ENCODE measurements around the gene KCNK2. TPM values are rescaled to one million over a fixed set of nuclear protein-coding genes. Genes with fewer than 3 reads are reported as not detected.

The KCNK2 gene
- total RNA-seq, 4 donors from 2014 or later, result 0.32 to 0.41 TPM; not detected in 2

DNA sequence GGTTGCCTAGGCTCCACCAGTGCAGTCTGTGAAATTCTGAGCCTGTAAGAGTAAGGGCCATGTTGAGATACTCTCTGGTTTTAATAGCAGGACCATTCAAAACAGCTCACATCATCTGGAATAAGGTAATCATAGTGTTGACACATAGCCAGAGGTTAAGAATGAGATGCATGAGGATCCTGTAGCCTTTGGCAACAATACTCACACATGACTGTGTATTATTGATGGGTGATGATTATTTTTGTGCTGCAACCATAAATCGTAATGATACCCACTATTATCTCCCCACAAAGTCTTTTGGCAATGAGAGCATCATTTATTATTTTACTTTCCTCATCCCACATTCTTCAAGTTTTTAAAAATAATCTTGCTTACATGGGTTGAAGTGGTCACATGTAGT lies 35.5 kb downstream of the KCNK2 start:
- intact Hi-C loops (cut with DNase I; ENCODE audit: low total_unique reads), result no loop called here
- in situ Hi-C loops (cut with MboI; ENCODE audit: low pct_ligation_motif_present in 1 of 4, low pct_unique_long_range_greater_than_20kb in 1 of 4, low sequenced_read_pairs in 3 of 4), result no loop called here
- H3K36me3 ChIP-seq, result no peaks in the 10 kb centered on the region
- H3K9me3 ChIP-seq, result no peaks in the 10 kb centered on the region
- TF ChIP-seq, protein P1, sequence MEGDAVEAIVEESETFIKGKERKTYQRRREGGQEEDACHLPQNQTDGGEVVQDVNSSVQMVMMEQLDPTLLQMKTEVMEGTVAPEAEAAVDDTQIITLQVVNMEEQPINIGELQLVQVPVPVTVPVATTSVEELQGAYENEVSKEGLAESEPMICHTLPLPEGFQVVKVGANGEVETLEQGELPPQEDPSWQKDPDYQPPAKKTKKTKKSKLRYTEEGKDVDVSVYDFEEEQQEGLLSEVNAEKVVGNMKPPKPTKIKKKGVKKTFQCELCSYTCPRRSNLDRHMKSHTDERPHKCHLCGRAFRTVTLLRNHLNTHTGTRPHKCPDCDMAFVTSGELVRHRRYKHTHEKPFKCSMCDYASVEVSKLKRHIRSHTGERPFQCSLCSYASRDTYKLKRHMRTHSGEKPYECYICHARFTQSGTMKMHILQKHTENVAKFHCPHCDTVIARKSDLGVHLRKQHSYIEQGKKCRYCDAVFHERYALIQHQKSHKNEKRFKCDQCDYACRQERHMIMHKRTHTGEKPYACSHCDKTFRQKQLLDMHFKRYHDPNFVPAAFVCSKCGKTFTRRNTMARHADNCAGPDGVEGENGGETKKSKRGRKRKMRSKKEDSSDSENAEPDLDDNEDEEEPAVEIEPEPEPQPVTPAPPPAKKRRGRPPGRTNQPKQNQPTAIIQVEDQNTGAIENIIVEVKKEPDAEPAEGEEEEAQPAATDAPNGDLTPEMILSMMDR (IDR thresholded peaks at IDR 0.05), result no peak
- no peak for TF ChIP-seq EP300 (IDR thresholded peaks at IDR 0.05; ENCODE audit: low read depth)
- no peak for TF ChIP-seq POLR2A (IDR thresholded peaks at IDR 0.05)
- no peak for TF ChIP-seq POLR2AphosphoS5 (IDR thresholded peaks at IDR 0.05)
- WGBS, 2 donors (ENCODE audit: low coverage in 1 of 2), result 61 to 67% methylated on average over 1 of the region's 1 CpG
- no peak overlapping the region for H3K4me3 ChIP-seq
- H3K27ac ChIP-seq, result no peak overlapping the region
- H3K27me3 ChIP-seq, result no peaks in the 10 kb centered on the region
- DNase-seq, result no peak
- no peaks in the 10 kb centered on the region for H3K4me1 ChIP-seq

DNA sequence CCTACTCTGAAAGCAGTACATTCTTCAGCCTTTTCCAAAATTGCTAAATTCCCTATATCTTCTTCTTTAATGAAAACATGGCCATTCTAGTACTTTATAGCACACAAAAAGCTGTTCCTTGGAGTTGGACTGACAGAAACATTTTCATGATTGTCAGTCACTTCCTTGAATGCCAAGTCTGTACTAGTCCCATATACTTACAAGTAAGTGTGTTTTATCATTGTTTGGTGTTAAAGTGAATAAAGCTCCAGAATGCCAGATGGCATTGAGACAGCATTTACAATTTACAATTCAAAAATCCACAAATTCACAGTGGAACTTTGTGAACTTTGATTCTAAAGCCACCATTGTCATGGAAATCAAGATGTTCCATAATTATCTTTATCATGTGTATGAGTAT lies 36.5 kb downstream of the KCNK2 start:
- TF ChIP-seq EP300 (IDR thresholded peaks at IDR 0.05; ENCODE audit: low read depth) (no peak), POLR2AphosphoS5 (IDR thresholded peaks at IDR 0.05) (no peak), POLR2A (IDR thresholded peaks at IDR 0.05) (no peak)
- TF ChIP-seq, protein P1 (IDR thresholded peaks at IDR 0.05), result no peak
- in situ Hi-C loops (cut with MboI; ENCODE audit: low pct_ligation_motif_present in 1 of 4, low pct_unique_long_range_greater_than_20kb in 1 of 4, low sequenced_read_pairs in 3 of 4), result no loop called here
- intact Hi-C loops (cut with DNase I; ENCODE audit: low total_unique reads), result no loop called here
- Histone ChIP-seq H3K27me3 (no peaks in the 10 kb centered on the region), H3K36me3 (no peaks in the 10 kb centered on the region), H3K4me1 (no peaks in the 10 kb centered on the region), H3K27ac (no peak overlapping the region), H3K9me3 (no peaks in the 10 kb centered on the region), H3K4me3 (no peak overlapping the region)
- DNase-seq, result no peak

DNA sequence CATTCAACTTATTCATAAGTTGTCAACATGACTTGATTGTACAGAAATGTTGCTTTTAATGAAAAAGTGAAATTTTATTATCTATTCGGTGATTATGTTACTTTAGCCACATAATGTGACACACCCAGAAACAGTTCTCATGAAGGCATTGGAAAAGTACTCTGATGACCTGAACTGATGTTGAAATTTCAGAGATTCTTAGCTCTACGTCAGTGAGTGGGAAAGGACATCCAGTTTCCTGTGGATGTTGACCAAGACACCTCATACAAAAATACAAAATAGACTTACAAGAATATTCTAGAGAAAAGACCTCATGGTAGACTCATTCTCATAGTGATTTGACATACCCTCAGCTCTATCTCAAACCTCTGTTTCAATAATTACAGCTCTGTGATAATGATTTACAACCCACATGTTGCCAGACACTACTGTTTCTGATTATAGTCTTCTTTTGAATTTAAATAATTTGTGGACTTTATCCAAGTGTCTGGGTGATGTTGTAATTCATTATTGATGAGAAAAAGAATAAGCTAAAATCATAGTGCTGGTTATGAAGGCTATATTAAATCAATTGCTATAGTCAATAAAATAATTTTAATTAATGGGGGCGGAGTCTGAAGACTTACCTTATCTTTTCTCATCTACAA lies 37.3 kb downstream of the KCNK2 start:
- intact Hi-C loops (cut with DNase I; ENCODE audit: low total_unique reads), result no loop called here

DNA sequence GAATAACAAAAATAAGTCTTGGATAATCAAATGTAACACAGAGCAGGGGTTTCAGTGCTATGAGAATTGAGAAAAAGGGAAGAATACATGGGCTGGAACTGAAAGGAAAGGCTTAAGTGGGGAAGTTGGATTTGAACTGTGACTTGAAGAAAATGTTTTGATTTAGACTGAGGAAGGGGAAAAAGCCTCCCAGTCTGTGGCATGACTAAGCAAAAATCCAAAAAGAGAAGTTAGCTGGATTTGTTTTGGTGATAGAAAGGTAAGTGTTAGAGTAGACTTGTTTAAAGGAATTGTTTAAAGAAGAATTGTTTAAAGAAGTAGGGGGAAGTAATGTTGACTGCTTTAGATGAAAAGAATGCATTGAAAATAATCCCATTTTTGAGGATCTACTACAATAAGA lies 46.0 kb downstream of the KCNK2 start:
- H3K27me3 ChIP-seq, result no peaks in the 10 kb centered on the region
- in situ Hi-C loops (cut with MboI; ENCODE audit: low pct_ligation_motif_present in 1 of 4, low pct_unique_long_range_greater_than_20kb in 1 of 4, low sequenced_read_pairs in 3 of 4) (no loop called here), intact Hi-C loops (cut with DNase I; ENCODE audit: low total_unique reads) (no loop called here)
- no peaks in the 10 kb centered on the region for H3K36me3 ChIP-seq
- H3K4me3 ChIP-seq, result no peak overlapping the region
- no peak for DNase-seq
- no peaks in the 10 kb centered on the region for H3K4me1 ChIP-seq
- TF ChIP-seq, protein P1 (IDR thresholded peaks at IDR 0.05), result no peak
- no peak for TF ChIP-seq POLR2A (IDR thresholded peaks at IDR 0.05)
- no peak for TF ChIP-seq POLR2AphosphoS5 (IDR thresholded peaks at IDR 0.05)
- no peak for TF ChIP-seq EP300 (IDR thresholded peaks at IDR 0.05; ENCODE audit: low read depth)
- H3K27ac ChIP-seq, result no peak overlapping the region
- H3K9me3 ChIP-seq, result no peaks in the 10 kb centered on the region

More for the DNA sequence above, 37.3 kb downstream of the KCNK2 start:
- no peak for TF ChIP-seq POLR2A (IDR thresholded peaks at IDR 0.05)
- TF ChIP-seq, protein P1 (IDR thresholded peaks at IDR 0.05), result no peak
- no peak for TF ChIP-seq EP300 (IDR thresholded peaks at IDR 0.05; ENCODE audit: low read depth)
- in situ Hi-C loops (cut with MboI; ENCODE audit: low pct_ligation_motif_present in 1 of 4, low pct_unique_long_range_greater_than_20kb in 1 of 4, low sequenced_read_pairs in 3 of 4), result no loop called here
- Histone ChIP-seq H3K27me3 (no peaks in the 10 kb centered on the region), H3K4me1 (no peaks in the 10 kb centered on the region), H3K4me3 (no peak overlapping the region), H3K36me3 (no peaks in the 10 kb centered on the region), H3K27ac (no peak overlapping the region), H3K9me3 (no peaks in the 10 kb centered on the region)
- DNase-seq, result no peak
- 41 to 56% methylated on average over 3 of the region's 3 CpGs for WGBS, 2 donors (ENCODE audit: low coverage in 1 of 2)
